Liver (tissue), 3 donors: Measurements from ENCODE around the gene URAD.

Experiments
- CTCF ChIP-seq: fragments of 150-350 bp; IDR thresholded peaks from 2 replicates; pipeline ENCODE4 v1.5.1; 2017; ENCODE audit warnings: improper control_type of control experiment, low read depth, low read length; ENCODE audit not compliant: missing input control
- EGR1 ChIP-seq, 2 donors: IDR thresholded peaks; 2 replicates each; pipeline ENCODE4 v1.6.1; 2016 to 2018; ENCODE audit warnings: antibody characterized with exemption in 2 of 2, low read depth in 2 of 2
- FOXA2 ChIP-seq: IDR thresholded peaks from 2 replicates; pipeline ENCODE4 v1.6.1; 2016; ENCODE audit warnings: antibody characterized with exemption
- GABPA ChIP-seq, 2 donors: IDR thresholded peaks in 1 of 2; conservative IDR thresholded peaks in 1 of 2; 2 replicates each; pipeline ENCODE4 v1.6.1; 2016; ENCODE audit warnings: antibody characterized with exemption in 2 of 2, mild to moderate bottlenecking in 1 of 2, moderate library complexity in 1 of 2
- JUND ChIP-seq, 2 donors: IDR thresholded peaks; 2 replicates each; pipeline ENCODE4 v1.6.1; 2016; ENCODE audit warnings: antibody characterized with exemption in 2 of 2
- NR2F2 ChIP-seq: IDR thresholded peaks from 2 replicates; pipeline ENCODE4 v1.6.1; 2016; ENCODE audit warnings: antibody characterized with exemption
- RAD21 ChIP-seq, 2 donors: IDR thresholded peaks; 2 replicates each; pipeline ENCODE4 v1.6.1; 2016; ENCODE audit warnings: antibody characterized with exemption in 2 of 2, mild to moderate bottlenecking in 2 of 2
- RXRA ChIP-seq, 2 donors: IDR thresholded peaks; 2 replicates each; pipeline ENCODE4 v1.6.1; 2017 to 2018; ENCODE audit warnings: antibody characterized with exemption in 2 of 2, mild to moderate bottlenecking in 1 of 2
- SP1 ChIP-seq: IDR thresholded peaks from 2 replicates; pipeline ENCODE4 v1.6.1; 2018; ENCODE audit warnings: antibody characterized with exemption, mild to moderate bottlenecking
- TAF1 ChIP-seq: conservative IDR thresholded peaks from 2 replicates; pipeline ENCODE4 v1.6.1; 2016; ENCODE audit warnings: antibody characterized with exemption, mild to moderate bottlenecking
- YY1 ChIP-seq: IDR thresholded peaks from 2 replicates; pipeline ENCODE4 v1.6.1; 2016; ENCODE audit warnings: antibody characterized with exemption, mild to moderate bottlenecking
- TF ChIP-seq, protein P1 (sequence below): IDR thresholded peaks from 2 replicates; pipeline ENCODE4 v1.6.1; 2016; ENCODE audit warnings: antibody characterized with exemption
- TF ChIP-seq, protein P2 (sequence below): IDR thresholded peaks from 2 replicates; pipeline ENCODE4 v1.6.1; 2016; ENCODE audit warnings: antibody characterized with exemption
- donor health status: healthy.
- donor health status: healthy.

GRCh38 chr13:28001049-28001448 lies 12.6 kb upstream of the URAD start:
- no peak for TF ChIP-seq CTCF
- no peak for TF ChIP-seq SP1
- TF ChIP-seq EGR1 (IDR thresholded peaks at IDR 0.05; ENCODE audit: low read depth in 2 of 2), result no peak
- TF ChIP-seq, protein P1, sequence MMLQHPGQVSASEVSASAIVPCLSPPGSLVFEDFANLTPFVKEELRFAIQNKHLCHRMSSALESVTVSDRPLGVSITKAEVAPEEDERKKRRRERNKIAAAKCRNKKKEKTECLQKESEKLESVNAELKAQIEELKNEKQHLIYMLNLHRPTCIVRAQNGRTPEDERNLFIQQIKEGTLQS, result no peak
- no peak for TF ChIP-seq RXRA (IDR thresholded peaks at IDR 0.05)
- no peak for TF ChIP-seq GABPA (IDR thresholded peaks at IDR 0.05 in 1 of 2, conservative IDR thresholded peaks at IDR 0.05 in 1 of 2)
- TF ChIP-seq JUND (IDR thresholded peaks at IDR 0.05), result no peak
- TF ChIP-seq FOXA2, result no peak
- TF ChIP-seq NR2F2, result no peak
- TF ChIP-seq, protein P2, sequence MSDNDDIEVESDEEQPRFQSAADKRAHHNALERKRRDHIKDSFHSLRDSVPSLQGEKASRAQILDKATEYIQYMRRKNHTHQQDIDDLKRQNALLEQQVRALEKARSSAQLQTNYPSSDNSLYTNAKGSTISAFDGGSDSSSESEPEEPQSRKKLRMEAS, result no peak
- no peak for TF ChIP-seq RAD21 (IDR thresholded peaks at IDR 0.05)
- no peak for TF ChIP-seq YY1
- TF ChIP-seq TAF1, result no peak
